PC-3 (cell line): Measurements from ENCODE around the gene FBXO10. TPM values are rescaled to one million over a fixed set of nuclear protein-coding genes. Genes with fewer than 3 reads are reported as not detected.
A peak's percentile ranks its signal among the peaks of the same experiment; 100 is the strongest.

ENCODE experiments used
- ATAC-seq: fragments of 200-7000 bp; cut with Tn5 transposase; 2 replicates; pipeline ENCODE4 v1.9.1; 2020; ENCODE audit warnings: mild to moderate bottlenecking, moderate library complexity
- BruUV-seq: library from RNA; stranded (reverse); fragments of 400-500 nt; replicated peaks from 2 replicates; lab custom pipeline; 2021; lab: Mats Ljungman, UMichigan
- CTCF ChIA-PET: fragments of 300-600 bp; sonication (Branson Sonifier 250); formaldehyde crosslinking; loops from one replicate; lab custom pipeline; 2022; ENCODE audit warnings: antibody characterized with exemption; lab: Charles Lee
- POLR2A ChIA-PET: fragments of 300-600 bp; sonication (Branson Sonifier 250); formaldehyde crosslinking; loops from one replicate; lab custom pipeline; 2022; ENCODE audit warnings: antibody characterized with exemption; ENCODE audit not compliant: unreplicated experiment; lab: Charles Lee
- DNase-seq: peaks from one replicate; pipeline ENCODE4 v3.0.0-alpha.2; 2015
- H2AFZ ChIP-seq: fragments of 300-600 bp; sonication (generic); 2 replicates; pipeline ENCODE4 v1.6.0; 2016; ENCODE audit warnings: antibody characterized with exemption, low read length
- H3F3A ChIP-seq: fragments of 300-600 bp; sonication (generic); one replicate; pipeline ENCODE4 v1.6.0; 2017; ENCODE audit warnings: antibody characterized with exemption, low read length, control low read depth, mild to moderate bottlenecking; ENCODE audit not compliant: unreplicated experiment
- H3K27ac ChIP-seq: fragments of 300-600 bp; sonication (generic); 2 replicates; pipeline ENCODE4 v1.5.1; 2016; ENCODE audit warnings: mild to moderate bottlenecking, low read length
- H3K27me3 ChIP-seq: fragments of 300-600 bp; sonication (generic); 2 replicates; pipeline ENCODE4 v1.6.1; 2016; ENCODE audit warnings: low read length, mixed read lengths
- H3K36me3 ChIP-seq: fragments of 300-600 bp; sonication (generic); 2 replicates; pipeline ENCODE4 v1.6.1; 2016; ENCODE audit warnings: low read depth, mixed run types, low read length, mixed read lengths
- H3K4me1 ChIP-seq: fragments of 300-600 bp; sonication (generic); 2 replicates; pipeline ENCODE4 v1.5.1; 2016; ENCODE audit warnings: low read length; ENCODE audit not compliant: insufficient read depth
- H3K4me2 ChIP-seq: fragments of 300-600 bp; sonication (generic); 2 replicates; pipeline ENCODE4 v1.6.0; 2016; ENCODE audit warnings: low read length
- H3K4me3 ChIP-seq: fragments of 300-600 bp; sonication (generic); 2 replicates; pipeline ENCODE4 v1.5.1; 2016; ENCODE audit warnings: mild to moderate bottlenecking, low read length, mixed read lengths
- H3K79me2 ChIP-seq: fragments of 300-600 bp; sonication (generic); 2 replicates; pipeline ENCODE4 v1.6.1; 2017; ENCODE audit warnings: low read length, mixed read lengths
- H3K9ac ChIP-seq: fragments of 300-600 bp; sonication (generic); 2 replicates; pipeline ENCODE4 v1.6.0; 2016; ENCODE audit warnings: mild to moderate bottlenecking, low read length
- H3K9me2 ChIP-seq: fragments of 300-600 bp; sonication (generic); replicated peaks from 2 replicates; pipeline ENCODE4 v1.6.1; 2016; ENCODE audit warnings: mixed run types, low read length, mixed read lengths
- H3K9me3 ChIP-seq: fragments of 300-600 bp; sonication (generic); 2 replicates; pipeline ENCODE4 v1.6.1; 2016; ENCODE audit warnings: low read length, mixed read lengths
- H4K20me1 ChIP-seq: fragments of 300-600 bp; sonication (generic); 2 replicates; pipeline ENCODE4 v1.6.1; 2016; ENCODE audit warnings: low read length, mixed read lengths
- CTCF ChIP-seq: fragments of 300-600 bp; sonication (generic); conservative IDR thresholded peaks from 2 replicates; pipeline ENCODE4 v1.5.1; 2017; ENCODE audit warnings: antibody characterized with exemption, low read depth, mild to moderate bottlenecking, low read length
- EZH2 ChIP-seq: fragments of 300-600 bp; sonication (generic); IDR thresholded peaks from one replicate; pipeline ENCODE4 v1.6.1; 2017; ENCODE audit warnings: antibody characterized with exemption, mild to moderate bottlenecking, low read length; ENCODE audit not compliant: unreplicated experiment
- EZH2phosphoT487 ChIP-seq: fragments of 300-600 bp; sonication (generic); IDR thresholded peaks from 2 replicates; pipeline ENCODE4 v1.6.1; 2018; ENCODE audit warnings: mild to moderate bottlenecking, antibody characterized with exemption, low read length, borderline replicate concordance
- intact Hi-C: fragments of 100-400 bp; cut with micrococcal nuclease; formaldehyde crosslinking; loops from 2 replicates; pipeline ENCODE4 v1.9.0; 2023
- total RNA-seq: library from RNA; depleted of rRNA; stranded (reverse); fragments of >200 nt; gene quantifications from 2 replicates; pipeline ENCODE4 v1.2.3, GENCODE V29; 2014

FBXO10 gene
- total RNA-seq, 1 experiment from 2014 or later = 2.6 TPM

- Histone ChIP-seq H3F3A (no peaks in the 10 kb centered on the region), H3K36me3 (peaks cover 33% of the 10 kb centered on the region; the same call in 1 of the 2 replicates), H3K9ac (no peak overlapping the region), H3K9me2 (no peaks in the 10 kb centered on the region), H2AFZ (no peak overlapping the region), H3K4me1 (no peaks in the 10 kb centered on the region), H3K4me2 (no peak overlapping the region), H3K9me3 (no peaks in the 10 kb centered on the region), H3K27me3 (no peaks in the 10 kb centered on the region), H3K27ac (no peak overlapping the region), H3K4me3 (no peak overlapping the region), H3K79me2 (no peaks in the 10 kb centered on the region), H4K20me1 (no peaks in the 10 kb centered on the region)
- no TSS peak for BruUV-seq
- DNase-seq (no peak), ATAC-seq (no peak)
- intact Hi-C loops = no loop called here
- CTCF ChIA-PET = no interaction called here
- TF ChIP-seq CTCF (no peak), EZH2phosphoT487 (no peak), EZH2 (no peak)
- POLR2A ChIA-PET = no interaction called here
These were observed 71.6 kb downstream of the FBXO10 start for GRCh38 chr9:37504605-37505004.

GRCh38 chr9:37503736-37504135 lies 72.4 kb downstream of the FBXO10 start:
- Histone ChIP-seq H3K27ac (no peak overlapping the region), H3K79me2 (no peaks in the 10 kb centered on the region), H3F3A (no peaks in the 10 kb centered on the region), H3K9me3 (no peaks in the 10 kb centered on the region), H3K36me3 (peaks cover 38% of the 10 kb centered on the region), H2AFZ (no peak overlapping the region), H4K20me1 (no peaks in the 10 kb centered on the region), H3K4me1 (0 out of 2 replicates have a peak, but pooled peaks cover under 1% of the 10 kb centered on the region), H3K27me3 (no peaks in the 10 kb centered on the region), H3K4me2 (no peak overlapping the region), H3K4me3 (no peak overlapping the region), H3K9me2 (no peaks in the 10 kb centered on the region), H3K9ac (no peak overlapping the region)
- CTCF ChIA-PET = no interaction called here
- TF ChIP-seq CTCF = no peak
- intact Hi-C loops = no loop called here
- BruUV-seq = no TSS peak
- DNase-seq = peak; percentile 18
- ATAC-seq = no peak
- POLR2A ChIA-PET = no interaction called here

GRCh38 chr9:37501957-37502596 lies 74.1 kb downstream of the FBXO10 start:
- Histone ChIP-seq H4K20me1 (no peaks in the 10 kb centered on the region), H3K4me2 (no peak overlapping the region), H3K36me3 (peaks cover 45% of the 10 kb centered on the region), H3K4me3 (no peak overlapping the region), H3F3A (no peaks in the 10 kb centered on the region), H3K27me3 (no peaks in the 10 kb centered on the region), H2AFZ (no peak overlapping the region), H3K4me1 (0 out of 2 replicates have a peak, but pooled peaks cover 5% of the 10 kb centered on the region), H3K9ac (no peak overlapping the region), H3K9me2 (no peaks in the 10 kb centered on the region), H3K79me2 (no peaks in the 10 kb centered on the region), H3K9me3 (no peaks in the 10 kb centered on the region), H3K27ac (no peak overlapping the region)
- intact Hi-C loops = no loop called here
- TF ChIP-seq CTCF (no peak), EZH2phosphoT487 (no peak), EZH2 (no peak)
- no peak for DNase-seq
- BruUV-seq = no TSS peak
- no peak for ATAC-seq
- ChIA-PET CTCF (no interaction called here), POLR2A (no interaction called here)
